Transverse colon (tissue), 4 donors: ENCODE measurements around the gene AOC1. TPM values are rescaled to one million over a fixed set of nuclear protein-coding genes. Genes with fewer than 3 reads are reported as not detected.
A peak's percentile ranks its signal among the peaks of the same experiment; 100 is the strongest.

Source experiments
- DNase-seq: peaks from one replicate; pipeline ENCODE4 v3.0.0-alpha.2; 2019
- H3K27ac ChIP-seq, 4 donors: fragments of 200-600 bp; sonication (generic); 2 replicates each; pipeline ENCODE4 v1.5.1; 2016 to 2018; ENCODE audit warnings: inconsistent platforms in 4 of 4
- H3K27me3 ChIP-seq: fragments of 200-600 bp; sonication (generic); 2 replicates; pipeline ENCODE4 v1.5.1; 2017; ENCODE audit warnings: inconsistent platforms
- H3K36me3 ChIP-seq, 4 donors: fragments of 200-600 bp; sonication (generic); 2 replicates each; pipeline ENCODE4 v1.5.1; 2017 to 2019; ENCODE audit warnings: inconsistent platforms in 4 of 4
- H3K4me1 ChIP-seq, 4 donors: fragments of 200-600 bp; sonication (generic); 2 replicates each; pipeline ENCODE4 v1.5.1; 2017 to 2020; ENCODE audit warnings: inconsistent platforms in 4 of 4
- H3K4me3 ChIP-seq, 4 donors: fragments of 200-600 bp; sonication (generic); 1 replicate in 1 of 4; 2 replicates in 3 of 4; pipeline versions ENCODE4 v1.5.1 to v1.6.1; 2017 to 2019; ENCODE audit warnings: inconsistent platforms in 4 of 4
- H3K9me3 ChIP-seq, 2 donors: fragments of 200-600 bp; sonication (generic); 2 replicates each; pipeline ENCODE4 v1.5.1; 2017 to 2019; ENCODE audit warnings: inconsistent platforms in 2 of 2
- EP300 ChIP-seq: sonication (generic); formaldehyde crosslinking; IDR thresholded peaks from one replicate; pipeline ENCODE4 v1.6.1; 2017; ENCODE audit warnings: antibody characterized with exemption, low read depth
- POLR2A ChIP-seq: fragments of 450-650 bp; IDR thresholded peaks from one replicate; pipeline ENCODE4 v1.6.1; 2016; ENCODE audit warnings: antibody characterized with exemption, mild to moderate bottlenecking, moderate library complexity
- POLR2AphosphoS5 ChIP-seq, 3 donors: sonication (generic); formaldehyde crosslinking; IDR thresholded peaks; one replicate each; pipeline ENCODE4 v1.6.1; 2016; ENCODE audit warnings: antibody characterized with exemption in 3 of 3
- WGBS, 2 donors: methylation state at CpG; one replicate each; pipeline ENCODE4 v1.1.5; 2018; ENCODE audit warnings: low coverage in 1 of 2; 5-methylcytosine and 5-hydroxymethylcytosine counted together
- in situ Hi-C, 4 donors: fragments of 200-750 bp; cut with MboI; loops; one replicate each; pipeline versions ENCODE4 v1.15.0 to v1.15.1; 2017; ENCODE audit warnings: low sequenced_read_pairs in 3 of 4, low pct_ligation_motif_present in 1 of 4, low pct_unique_long_range_greater_than_20kb in 1 of 4
- intact Hi-C: fragments of 100-400 bp; cut with DNase I; formaldehyde crosslinking; loops from one replicate; pipeline ENCODE4 v1.15.1; 2023; ENCODE audit warnings: low total_unique reads
- total RNA-seq, 4 donors: library from RNA; depleted of rRNA; stranded (reverse); fragments of >200 nt; gene quantifications; one replicate each; pipeline ENCODE4 v1.1.0, GENCODE V29; 2016
- TF ChIP-seq, protein P1 (sequence below), 5 experiments: fragments of 200-600 bp in 3 of 5; fragments of 450-650 bp in 2 of 5; sonication (generic) in 3 of 5; IDR thresholded peaks; 1 replicate in 2 of 5; 2 replicates in 3 of 5; pipeline ENCODE4 v1.5.1; 2016 to 2017; ENCODE audit warnings: antibody characterized with exemption in 5 of 5, inconsistent platforms in 3 of 5, mild to moderate bottlenecking in 2 of 5, moderate library complexity in 1 of 5

AOC1 gene
- total RNA-seq, 4 donors from 2014 or later: 143 to 687 (median 427) TPM

DNA sequence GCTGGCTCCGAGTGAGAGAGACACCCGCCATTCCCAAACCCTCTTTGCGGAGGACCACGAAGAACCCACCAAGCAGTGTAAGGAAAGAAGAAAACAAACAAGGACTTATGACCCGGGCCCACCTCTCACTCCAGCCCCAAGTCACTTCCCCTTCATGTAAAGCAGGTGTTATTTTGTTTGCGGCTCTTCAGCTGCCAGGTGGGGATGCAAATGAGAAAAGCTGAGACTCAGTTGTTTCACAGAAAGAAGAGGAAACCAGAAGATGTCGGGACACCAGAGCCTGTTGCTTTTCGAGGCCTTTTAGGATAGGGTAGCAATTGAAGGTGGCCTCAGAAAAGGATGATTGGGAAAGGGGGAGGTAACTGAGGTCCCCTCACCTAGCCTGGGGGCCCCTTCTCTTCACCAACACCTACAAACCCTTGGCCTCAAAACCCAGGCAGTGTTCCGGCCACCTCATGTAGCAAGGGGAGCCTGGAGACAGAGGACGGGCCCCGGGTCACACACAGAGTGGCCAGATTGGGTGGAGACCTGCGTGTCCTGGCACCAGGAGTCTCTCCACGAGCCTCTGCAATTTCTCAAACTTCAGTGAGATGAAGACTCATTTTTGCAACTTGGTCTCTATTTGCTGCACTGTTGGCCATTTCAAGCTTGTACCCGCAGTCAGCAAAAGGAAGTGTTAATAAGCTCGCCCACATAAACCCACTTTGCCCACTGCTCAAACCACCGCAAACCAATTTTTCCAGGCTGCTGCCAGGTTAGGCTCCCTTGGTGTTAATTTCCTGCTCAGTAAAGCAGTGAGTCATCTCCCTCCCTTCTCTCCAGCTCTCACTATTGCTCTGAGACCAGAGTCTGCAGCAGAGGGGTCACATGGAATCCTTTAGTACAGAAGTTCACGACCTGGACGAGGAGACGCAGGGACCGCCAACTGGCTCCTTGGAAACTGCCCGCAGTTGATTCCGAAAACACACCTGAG, 45.5 kb downstream of the AOC1 start:
- H3K27me3 ChIP-seq: peaks cover 5% of the 10 kb centered on the region
- 57 to 62% methylated on average over 13 to 22 of the region's 22 CpGs for WGBS, 2 donors
- DNase-seq: peak; percentile 37
- intact Hi-C loops: loop anchor here (1.0 kb wide), 1 partner anchor 91 kb away; no protein-coding TSS in a partner anchor
- no peaks in the 10 kb centered on the region for H3K9me3 ChIP-seq
- in situ Hi-C loops: loop anchor here (5.0 to 25.0 kb wide), 4 partner anchors 87 to 460 kb away; partner anchors contain the start of genes KCNH2 (in 1 of the 4) and NOS3 (in 1 of the 4)
- H3K4me1 ChIP-seq: peaks cover 15 to 35% (median 29%) of the 10 kb centered on the region in 4 donors
- no peaks in the 10 kb centered on the region for H3K36me3 ChIP-seq
- TF ChIP-seq, protein P1, sequence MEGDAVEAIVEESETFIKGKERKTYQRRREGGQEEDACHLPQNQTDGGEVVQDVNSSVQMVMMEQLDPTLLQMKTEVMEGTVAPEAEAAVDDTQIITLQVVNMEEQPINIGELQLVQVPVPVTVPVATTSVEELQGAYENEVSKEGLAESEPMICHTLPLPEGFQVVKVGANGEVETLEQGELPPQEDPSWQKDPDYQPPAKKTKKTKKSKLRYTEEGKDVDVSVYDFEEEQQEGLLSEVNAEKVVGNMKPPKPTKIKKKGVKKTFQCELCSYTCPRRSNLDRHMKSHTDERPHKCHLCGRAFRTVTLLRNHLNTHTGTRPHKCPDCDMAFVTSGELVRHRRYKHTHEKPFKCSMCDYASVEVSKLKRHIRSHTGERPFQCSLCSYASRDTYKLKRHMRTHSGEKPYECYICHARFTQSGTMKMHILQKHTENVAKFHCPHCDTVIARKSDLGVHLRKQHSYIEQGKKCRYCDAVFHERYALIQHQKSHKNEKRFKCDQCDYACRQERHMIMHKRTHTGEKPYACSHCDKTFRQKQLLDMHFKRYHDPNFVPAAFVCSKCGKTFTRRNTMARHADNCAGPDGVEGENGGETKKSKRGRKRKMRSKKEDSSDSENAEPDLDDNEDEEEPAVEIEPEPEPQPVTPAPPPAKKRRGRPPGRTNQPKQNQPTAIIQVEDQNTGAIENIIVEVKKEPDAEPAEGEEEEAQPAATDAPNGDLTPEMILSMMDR (IDR thresholded peaks at IDR 0.05): no peak
- TF ChIP-seq POLR2A (no peak), EP300 (no peak)
- H3K4me3 ChIP-seq: no peak overlapping the region
- H3K27ac ChIP-seq: peak overlapping the region in 3 of 4 donors; percentile 5 to 62 (median 8)

DNA sequence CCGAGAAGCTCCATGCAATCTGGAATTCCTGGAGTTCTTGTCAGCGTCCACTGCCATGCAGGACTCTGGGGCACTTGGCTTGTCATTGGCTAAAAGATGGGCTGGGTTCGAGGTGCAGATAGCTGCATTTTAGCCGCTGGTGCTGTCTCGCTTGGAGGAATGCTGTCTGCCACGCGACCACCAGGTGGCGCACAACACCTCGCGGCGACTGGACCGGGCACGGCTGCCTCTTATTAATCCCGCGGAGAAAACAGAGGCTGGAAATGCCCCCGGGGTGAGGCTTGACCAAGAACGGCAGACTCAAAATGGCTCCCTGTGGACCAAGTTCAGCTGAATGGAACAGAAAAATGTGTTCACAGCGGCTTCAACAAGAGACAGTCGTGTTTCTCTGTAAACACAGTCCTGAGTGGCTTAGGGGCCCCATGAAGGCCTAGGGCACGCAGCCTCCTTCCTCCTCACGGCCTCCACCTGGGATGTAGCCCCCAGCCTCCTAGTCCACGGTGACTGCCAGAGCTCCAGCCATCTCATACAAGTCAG, 46.2 kb downstream of the AOC1 start:
- peaks cover 5% of the 10 kb centered on the region for H3K27me3 ChIP-seq
- H3K9me3 ChIP-seq: no peaks in the 10 kb centered on the region
- H3K4me1 ChIP-seq: peaks cover 19 to 43% (median 34%) of the 10 kb centered on the region in 4 donors
- peak; percentile 85 for DNase-seq
- intact Hi-C loops: loop anchor here (1.0 kb wide), 1 partner anchor 90 kb away; no protein-coding TSS in a partner anchor
- peak overlapping the region in 2 of 4 donors; percentile 5 to 62 for H3K27ac ChIP-seq
- no peak overlapping the region for H3K4me3 ChIP-seq
- WGBS, 2 donors: 11 to 20% methylated on average over 1 to 22 of the region's 22 CpGs
- in situ Hi-C loops: loop anchor here (5.0 to 25.0 kb wide), 4 partner anchors 86 to 461 kb away; partner anchors contain the start of genes KCNH2 (in 1 of the 4) and NOS3 (in 1 of the 4)
- no peak for TF ChIP-seq EP300
- no peak for TF ChIP-seq POLR2AphosphoS5 (IDR thresholded peaks at IDR 0.05)
- TF ChIP-seq, protein P1 (IDR thresholded peaks at IDR 0.05): peak; percentile 92 to 97 (median 95)
- TF ChIP-seq POLR2A: no peak
- no peaks in the 10 kb centered on the region for H3K36me3 ChIP-seq

DNA sequence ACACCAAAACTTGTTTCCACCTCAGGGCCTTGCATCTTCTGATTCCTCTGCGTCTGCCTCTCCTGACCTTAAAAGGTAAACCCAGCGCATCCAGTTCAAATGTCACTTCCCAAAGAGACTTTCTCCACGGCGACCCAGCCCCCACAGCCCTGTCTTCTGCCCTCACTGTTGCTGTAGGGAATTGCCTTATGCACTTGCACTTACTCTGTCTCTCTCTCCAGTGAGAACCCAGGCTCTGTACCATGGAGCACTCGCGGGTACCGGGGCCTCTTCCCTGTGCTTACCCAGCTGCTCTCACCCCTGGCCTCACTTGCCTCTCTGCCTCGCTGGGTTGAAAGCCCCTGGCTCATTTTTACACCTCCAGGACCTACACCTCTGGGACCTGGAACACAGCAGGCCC, 48.4 kb downstream of the AOC1 start:
- WGBS, 2 donors: 60 to 62% methylated on average over 3 to 8 of the region's 8 CpGs
- intact Hi-C loops: no loop called here
- no peaks in the 10 kb centered on the region for H3K36me3 ChIP-seq
- no peaks in the 10 kb centered on the region for H3K9me3 ChIP-seq
- H3K4me1 ChIP-seq: peaks cover 28 to 56% (median 44%) of the 10 kb centered on the region in 4 donors
- DNase-seq: no peak
- in situ Hi-C loops: no loop called here
- no peak for TF ChIP-seq EP300
- TF ChIP-seq, protein P1 (IDR thresholded peaks at IDR 0.05): no peak
- TF ChIP-seq POLR2A: no peak
- no peak for TF ChIP-seq POLR2AphosphoS5 (IDR thresholded peaks at IDR 0.05)
- H3K27me3 ChIP-seq: peaks cover 5% of the 10 kb centered on the region
- no peak overlapping the region for H3K4me3 ChIP-seq
- peak overlapping the region; percentile 73 to 78 (median 78) for H3K27ac ChIP-seq
